Measurements from ENCODE around the gene MXRA5.
"Not testable (repeated sequence)": the region's sequence is repeated elsewhere in the genome, so short reads cannot be mapped to it uniquely, and the experiment has no call there.

The MXRA5 gene

GRCh38 chrX:3346501-3347259 is at the start of gene MXRA5:
Gene MXRA5 (minus strand): TSS chrX:3346652. CDS start chrX:3343833, 2,819 bp downstream.
- in situ Hi-C loops (cut with MboI; ENCODE audit: low sequenced_read_pairs) = no loop called here

GRCh38 chrX:3393581-3394111 is 47.2 kb upstream of the MXRA5 start:
- in situ Hi-C loops (cut with MboI; ENCODE audit: low sequenced_read_pairs) = no loop called here

GRCh38 chrX:3393178-3393577 is 46.7 kb upstream of the MXRA5 start:
- in situ Hi-C loops (cut with MboI; ENCODE audit: low sequenced_read_pairs) = no loop called here

- in situ Hi-C loops (cut with MboI; ENCODE audit: low sequenced_read_pairs) = no loop called here
Observed at GRCh38 chrX:3388457-3388856, 42.0 kb upstream of the MXRA5 start.

GRCh38 chrX:3384327-3384726 is 37.9 kb upstream of the MXRA5 start:
- in situ Hi-C loops (cut with MboI; ENCODE audit: low sequenced_read_pairs) = no loop called here

- in situ Hi-C loops (cut with MboI; ENCODE audit: low sequenced_read_pairs) = no loop called here
Observed at GRCh38 chrX:3380603-3381002, 34.2 kb upstream of the MXRA5 start.

- in situ Hi-C loops (cut with MboI; ENCODE audit: low sequenced_read_pairs) = no loop called here
Observed at GRCh38 chrX:3379111-3379510, 32.7 kb upstream of the MXRA5 start.

- in situ Hi-C loops (cut with MboI; ENCODE audit: low sequenced_read_pairs) = no loop called here
Observed at GRCh38 chrX:3378156-3378555, 31.7 kb upstream of the MXRA5 start.

GRCh38 chrX:3377560-3377959 is 31.1 kb upstream of the MXRA5 start:
- in situ Hi-C loops (cut with MboI; ENCODE audit: low sequenced_read_pairs) = no loop called here

GRCh38 chrX:3375878-3376508 is 29.5 kb upstream of the MXRA5 start:
- in situ Hi-C loops (cut with MboI; ENCODE audit: low sequenced_read_pairs) = not testable (repeated sequence)

- in situ Hi-C loops (cut with MboI; ENCODE audit: low sequenced_read_pairs) = no loop called here
Observed at GRCh38 chrX:3374108-3374800, 27.8 kb upstream of the MXRA5 start.

- in situ Hi-C loops (cut with MboI; ENCODE audit: low sequenced_read_pairs) = no loop called here
Observed at GRCh38 chrX:3371163-3371562, 24.7 kb upstream of the MXRA5 start.

GRCh38 chrX:3370656-3371055 is 24.2 kb upstream of the MXRA5 start:
- in situ Hi-C loops (cut with MboI; ENCODE audit: low sequenced_read_pairs) = no loop called here

GRCh38 chrX:3362956-3363355 is 16.5 kb upstream of the MXRA5 start:
- in situ Hi-C loops (cut with MboI; ENCODE audit: low sequenced_read_pairs) = no loop called here

GRCh38 chrX:3360881-3361280 is 14.4 kb upstream of the MXRA5 start:
- in situ Hi-C loops (cut with MboI; ENCODE audit: low sequenced_read_pairs) = no loop called here

- in situ Hi-C loops (cut with MboI; ENCODE audit: low sequenced_read_pairs) = not testable (repeated sequence)
Observed at GRCh38 chrX:3352741-3353140, 6.3 kb upstream of the MXRA5 start.

GRCh38 chrX:3351276-3351675 is 4.8 kb upstream of the MXRA5 start:
- in situ Hi-C loops (cut with MboI; ENCODE audit: low sequenced_read_pairs) = no loop called here

GRCh38 chrX:3348191-3348590 is 1.7 kb upstream of the MXRA5 start:
- in situ Hi-C loops (cut with MboI; ENCODE audit: low sequenced_read_pairs) = no loop called here

GRCh38 chrX:3345281-3346191 is 916 bp downstream of the MXRA5 start:
- in situ Hi-C loops (cut with MboI; ENCODE audit: low sequenced_read_pairs) = no loop called here

GRCh38 chrX:3343569-3343968 is 2.9 kb downstream of the MXRA5 start:
- in situ Hi-C loops (cut with MboI; ENCODE audit: low sequenced_read_pairs) = not testable (repeated sequence)

- in situ Hi-C loops (cut with MboI; ENCODE audit: low sequenced_read_pairs) = no loop called here
Observed at GRCh38 chrX:3340016-3340415, 6.4 kb downstream of the MXRA5 start.

Measured in HL-60/S4 treated with retinoic acid at 250 ng/mL for 4 days and 3 days (cell line).